Glomerular endothelial cell (primary cell): ENCODE results near the gene SOX2. TPM values are rescaled to one million over a fixed set of nuclear protein-coding genes. Genes with fewer than 3 reads are reported as not detected.
"Not testable (repeated sequence)": the region's sequence is repeated elsewhere in the genome, so short reads cannot be mapped to it uniquely, and the experiment has no call there.

Experiments
- DNase-seq: peaks from one replicate; pipeline ENCODE4 v3.0.0-alpha.2; 2011; ENCODE audit warnings: low read depth, low spot score; ENCODE audit errors: extremely low read depth
- total RNA-seq: library from RNA; depleted of rRNA; stranded (reverse); fragments of >200 nt; gene quantifications from 2 replicates; pipeline ENCODE4 v1.2.3, GENCODE V29; 2015

SOX2 gene
- total RNA-seq, 1 donor from 2014 or later, result not detected

DNA sequence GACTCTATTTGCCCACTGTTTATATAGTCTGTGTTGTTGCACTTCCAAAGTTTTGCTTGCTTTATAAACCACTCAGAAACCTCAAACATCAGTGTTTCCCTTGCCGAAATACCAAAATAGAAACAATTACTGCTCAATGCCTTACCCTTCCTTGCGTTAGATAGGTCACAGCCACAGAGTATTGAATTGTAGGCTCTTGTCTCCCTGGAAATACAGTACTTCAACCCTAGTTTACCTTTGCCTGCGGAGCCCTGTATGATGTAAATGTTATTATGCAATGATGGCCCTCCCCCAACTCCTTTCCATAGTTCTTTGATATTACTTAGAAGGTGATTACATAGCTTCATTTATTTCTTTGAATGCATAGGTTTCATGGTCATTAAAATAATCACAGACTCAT, 44.2 kb downstream of the SOX2 start:
- no peak for DNase-seq

GRCh38 chr3:181756645-181757297, 45.0 kb downstream of the SOX2 start:
- no peak for DNase-seq

GRCh38 chr3:181757694-181758306, 46.1 kb downstream of the SOX2 start:
- DNase-seq, result no peak

GRCh38 chr3:181761906-181762305, 50.2 kb downstream of the SOX2 start:
- no peak for DNase-seq

GRCh38 chr3:181764033-181764432, 52.3 kb downstream of the SOX2 start:
- not testable (repeated sequence) for DNase-seq
